Left lung (tissue), 10 donors: Measurements from ENCODE around the gene CENPF. TPM values are rescaled to one million over a fixed set of nuclear protein-coding genes. Genes with fewer than 3 reads are reported as not detected.
"Not testable (repeated sequence)": the region's sequence is repeated elsewhere in the genome, so short reads cannot be mapped to it uniquely, and the experiment has no call there.

ENCODE experiments used
- ATAC-seq: fragments of 200-7000 bp; cut with Tn5 transposase; one replicate; pipeline ENCODE4 v1.9.1; 2020; ENCODE audit warnings: moderate library complexity
- DNase-seq, 4 donors: peaks; one replicate each; pipeline ENCODE4 v3.0.0-alpha.2; 2013 to 2020
- H3K27ac ChIP-seq, 2 donors: fragments of 200-600 bp; sonication (generic) in 1 of 2; one replicate each; pipeline versions ENCODE4 v1.5.0 to v1.8.0; 2020 to 2021
- H3K27me3 ChIP-seq, 2 donors: fragments of 200-600 bp; sonication (generic) in 1 of 2; one replicate each; pipeline versions ENCODE4 v1.5.0 to v1.8.0; 2020 to 2021
- H3K36me3 ChIP-seq, 2 donors: fragments of 200-600 bp; sonication (generic) in 1 of 2; one replicate each; pipeline versions ENCODE4 v1.5.0 to v1.8.0; 2020 to 2021
- H3K4me1 ChIP-seq, 2 donors: fragments of 200-600 bp; one replicate each; pipeline ENCODE4 v1.8.0; 2021
- H3K4me3 ChIP-seq, 2 donors: fragments of 200-600 bp; sonication (generic) in 1 of 2; one replicate each; pipeline versions ENCODE4 v1.5.0 to v1.8.0; 2020 to 2021; ENCODE audit warnings: mild to moderate bottlenecking in 1 of 2
- H3K9me3 ChIP-seq, 2 donors: fragments of 200-600 bp; sonication (generic) in 1 of 2; one replicate each; pipeline versions ENCODE4 v1.5.0 to v1.8.0; 2020 to 2021
- CTCF ChIP-seq, 2 donors: fragments of 200-600 bp; sonication (generic) in 1 of 2; IDR thresholded peaks; one replicate each; pipeline versions ENCODE4 v1.5.0 to v1.8.0; 2021; ENCODE audit warnings: antibody characterized with exemption in 2 of 2
- intact Hi-C, 2 donors: fragments of 100-400 bp; cut with DNase I; formaldehyde crosslinking; loops; one replicate each; pipeline versions ENCODE4 v1.11.2 to v1.14.2; 2022
- polyA plus RNA-seq, 6 donors: library from polyadenylated mRNA; unstranded; fragments of 120-200 nt; gene quantifications; one replicate each; pipeline ENCODE4 v1.2.1, GENCODE V29; 2013; ENCODE audit not compliant: insufficient read length in 6 of 6
- total RNA-seq, 2 donors: library from RNA; stranded (reverse); fragmentation: NEBNext Ultra II Directional; extraction: Animal tissue kit (Norgen Biotek cat#: 25700); gene quantifications; one replicate each; pipeline ENCODE4 v1.2.1, GENCODE V29; 2021
- donor health status: DM: no; HTN: yes; CAD: no.
- donor health status: DM: no; HTN: no; CAD: no.

CENPF gene
- total and polyA plus RNA-seq, 8 donors = 3.4 to 157 (median 60.6) TPM

- no peak overlapping the region for H3K27ac ChIP-seq
- H3K36me3 ChIP-seq = no peaks in the 10 kb centered on the region
- no peaks in the 10 kb centered on the region for H3K4me1 ChIP-seq
- no peak overlapping the region for H3K4me3 ChIP-seq
- ATAC-seq (no peak), DNase-seq (no peak)
- intact Hi-C loops = no loop called here
- peaks cover 4 to 9% of the 10 kb centered on the region in 2 donors for H3K27me3 ChIP-seq
- no peak for TF ChIP-seq CTCF (IDR thresholded peaks at IDR 0.05)
- H3K9me3 ChIP-seq = no peaks in the 10 kb centered on the region
Observed at GRCh38 chr1:214593158-214593557, 9.8 kb upstream of the CENPF start.

GRCh38 chr1:214603819-214604252 is 841 bp downstream of the CENPF start:
- DNase-seq (peak in 1 of 4 donors; percentile 32), ATAC-seq (no peak)
- Histone ChIP-seq H3K4me1 (peaks cover 0 to 14% of the 10 kb centered on the region in 2 donors), H3K36me3 (no peaks in the 10 kb centered on the region), H3K27me3 (no peaks in the 10 kb centered on the region), H3K4me3 (peak overlapping the region; percentile 70 to 80), H3K9me3 (no peaks in the 10 kb centered on the region), H3K27ac (no peak overlapping the region)
- intact Hi-C loops = no loop called here
- TF ChIP-seq CTCF (IDR thresholded peaks at IDR 0.05) = no peak

GRCh38 chr1:214604523-214604922 is 1.5 kb downstream of the CENPF start:
- ATAC-seq (no peak), DNase-seq (no peak)
- intact Hi-C loops = no loop called here
- H3K36me3 ChIP-seq = no peaks in the 10 kb centered on the region
- H3K4me3 ChIP-seq = no peak overlapping the region
- H3K27ac ChIP-seq = no peak overlapping the region
- H3K9me3 ChIP-seq = no peaks in the 10 kb centered on the region
- H3K4me1 ChIP-seq = peaks cover 0 to 14% of the 10 kb centered on the region in 2 donors
- H3K27me3 ChIP-seq = no peaks in the 10 kb centered on the region
- TF ChIP-seq CTCF (IDR thresholded peaks at IDR 0.05) = no peak

GRCh38 chr1:214605484-214605883 is 2.5 kb downstream of the CENPF start:
- H3K27me3 ChIP-seq, intact Hi-C loops, ATAC-seq, H3K9me3 ChIP-seq, H3K4me3 ChIP-seq, H3K27ac ChIP-seq, H3K36me3 ChIP-seq: not testable (repeated sequence)
- peak in 1 of 4 donors; percentile 73 for DNase-seq
- peaks cover 0 to 14% of the 10 kb centered on the region in 2 donors for H3K4me1 ChIP-seq

- H3K4me1 ChIP-seq = peaks cover 0 to 14% of the 10 kb centered on the region in 2 donors
- intact Hi-C loops, H3K4me3 ChIP-seq, H3K27me3 ChIP-seq, H3K9me3 ChIP-seq, ATAC-seq, H3K36me3 ChIP-seq, H3K27ac ChIP-seq: not testable (repeated sequence)
- peak in 1 of 4 donors; percentile 71 for DNase-seq
Observed at GRCh38 chr1:214605933-214606925, 3.2 kb downstream of the CENPF start.

GRCh38 chr1:214607492-214608215 is 4.7 kb downstream of the CENPF start:
- ATAC-seq, intact Hi-C loops, H3K27ac ChIP-seq, DNase-seq, H3K36me3 ChIP-seq, H3K4me3 ChIP-seq, H3K9me3 ChIP-seq, H3K27me3 ChIP-seq: not testable (repeated sequence)
- peaks cover 0 to 14% of the 10 kb centered on the region in 2 donors for H3K4me1 ChIP-seq

GRCh38 chr1:214608216-214608783 is 5.3 kb downstream of the CENPF start:
- H3K27ac ChIP-seq, H3K36me3 ChIP-seq, H3K4me3 ChIP-seq, intact Hi-C loops, H3K9me3 ChIP-seq, H3K27me3 ChIP-seq, ATAC-seq: not testable (repeated sequence)
- H3K4me1 ChIP-seq = peaks cover 0 to 13% of the 10 kb centered on the region in 2 donors
- peak in 1 of 4 donors; percentile 82 for DNase-seq

- H3K9me3 ChIP-seq, H3K27me3 ChIP-seq, H3K27ac ChIP-seq, H3K4me1 ChIP-seq, intact Hi-C loops, H3K4me3 ChIP-seq, ATAC-seq, H3K36me3 ChIP-seq: not testable (repeated sequence)
- peak in 1 of 4 donors; percentile 69 for DNase-seq
Observed at GRCh38 chr1:214608817-214609216, 5.8 kb downstream of the CENPF start.
